GM12865 (cell line): ENCODE results near the gene ALG8.

Experiments used
- DNase-seq: peaks from one replicate; pipeline ENCODE4 v3.0.0; 2010; ENCODE audit warnings: low read depth
- H3K4me3 ChIP-seq: 2 replicates; pipeline ENCODE4 v1.5.1; 2011; ENCODE audit warnings: mild to moderate bottlenecking, low read depth, low read length, control low read depth
- CTCF ChIP-seq: IDR thresholded peaks from 2 replicates; pipeline ENCODE4 v1.5.1; 2011; ENCODE audit warnings: low read length, control low read depth, low read depth, inconsistent platforms; ENCODE audit not compliant: insufficient read depth; ENCODE audit errors: missing control alignments

Gene ALG8

GRCh38 chr11:78149646-78150045 lies 10.2 kb upstream of the ALG8 start:
- TF ChIP-seq CTCF: no peak
- no peak overlapping the region for H3K4me3 ChIP-seq
- no peak for DNase-seq

- DNase-seq: no peak
- no peak overlapping the region for H3K4me3 ChIP-seq
These were observed 8.4 kb upstream of the ALG8 start for GRCh38 chr11:78147807-78148206.

GRCh38 chr11:78145511-78146025 lies 6.1 kb upstream of the ALG8 start:
- no peak for TF ChIP-seq CTCF

More at GRCh38 chr11:78147807-78148206, 8.4 kb upstream of the ALG8 start:
- no peak for TF ChIP-seq CTCF

GRCh38 chr11:78140392-78141077 lies 1.1 kb upstream of the ALG8 start:
- peak; percentile 7 for DNase-seq
- H3K4me3 ChIP-seq: peak overlapping the region; percentile 76
- no peak for TF ChIP-seq CTCF

More at GRCh38 chr11:78145511-78146025, 6.1 kb upstream of the ALG8 start:
- no peak for DNase-seq
- H3K4me3 ChIP-seq: no peak overlapping the region

GRCh38 chr11:78138694-78139421 lies 568 bp downstream of the ALG8 start:
- peak overlapping the region; percentile 76 for H3K4me3 ChIP-seq
- TF ChIP-seq CTCF: peak; percentile 13
- DNase-seq: peak; percentile 64

GRCh38 chr11:78138291-78138690 lies 1.1 kb downstream of the ALG8 start:
- peak overlapping the region; percentile 76 for H3K4me3 ChIP-seq
- no peak for TF ChIP-seq CTCF
- DNase-seq: no peak
